MM.1S (cell line): ENCODE data around the gene ADGRG2.

ENCODE experiments used
- EZH2 ChIP-seq: fragments of 300-600 bp; sonication (generic); optimal IDR thresholded peaks from 2 replicates; pipeline ENCODE3; 2017; ENCODE audit warnings: low read depth, mild to moderate bottlenecking, antibody characterized with exemption, low read length, mixed read lengths
- TF ChIP-seq, protein P1 (sequence below): fragments of 300-600 bp; sonication (generic); IDR thresholded peaks from 2 replicates; pipeline ENCODE4 v1.5.1; 2016; ENCODE audit warnings: antibody characterized with exemption, low read length, mixed read lengths

DNA sequence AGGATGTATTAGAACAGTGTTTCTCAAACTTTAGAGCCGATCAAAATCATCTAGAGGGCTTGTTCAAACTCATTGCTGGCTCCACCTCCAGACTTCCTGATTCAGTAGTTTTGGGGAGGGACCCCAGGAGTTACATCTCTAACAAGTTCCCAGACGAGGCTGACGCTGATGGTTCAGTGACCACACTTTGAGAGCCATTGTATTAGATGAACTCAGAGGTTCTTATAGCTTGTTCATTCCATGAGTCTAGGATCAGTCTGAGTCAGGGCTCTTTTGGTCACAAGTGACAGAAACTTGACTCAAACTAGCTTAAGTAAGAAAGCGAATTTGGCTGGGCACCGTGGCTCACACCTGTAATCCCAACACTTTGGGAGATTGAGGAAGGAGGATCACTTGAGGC is 11.5 kb upstream of the ADGRG2 start:
- TF ChIP-seq, protein P1, sequence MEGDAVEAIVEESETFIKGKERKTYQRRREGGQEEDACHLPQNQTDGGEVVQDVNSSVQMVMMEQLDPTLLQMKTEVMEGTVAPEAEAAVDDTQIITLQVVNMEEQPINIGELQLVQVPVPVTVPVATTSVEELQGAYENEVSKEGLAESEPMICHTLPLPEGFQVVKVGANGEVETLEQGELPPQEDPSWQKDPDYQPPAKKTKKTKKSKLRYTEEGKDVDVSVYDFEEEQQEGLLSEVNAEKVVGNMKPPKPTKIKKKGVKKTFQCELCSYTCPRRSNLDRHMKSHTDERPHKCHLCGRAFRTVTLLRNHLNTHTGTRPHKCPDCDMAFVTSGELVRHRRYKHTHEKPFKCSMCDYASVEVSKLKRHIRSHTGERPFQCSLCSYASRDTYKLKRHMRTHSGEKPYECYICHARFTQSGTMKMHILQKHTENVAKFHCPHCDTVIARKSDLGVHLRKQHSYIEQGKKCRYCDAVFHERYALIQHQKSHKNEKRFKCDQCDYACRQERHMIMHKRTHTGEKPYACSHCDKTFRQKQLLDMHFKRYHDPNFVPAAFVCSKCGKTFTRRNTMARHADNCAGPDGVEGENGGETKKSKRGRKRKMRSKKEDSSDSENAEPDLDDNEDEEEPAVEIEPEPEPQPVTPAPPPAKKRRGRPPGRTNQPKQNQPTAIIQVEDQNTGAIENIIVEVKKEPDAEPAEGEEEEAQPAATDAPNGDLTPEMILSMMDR: no peak
- TF ChIP-seq EZH2: no peak
